HEK293 (cell line): Measurements from ENCODE around the gene DRC7.

Experiments used
- GLI4 ChIP-seq: fragments of 450-650 bp; formaldehyde crosslinking; IDR thresholded peaks from 2 replicates; pipeline ENCODE4 v1.5.1; 2016; ENCODE audit warnings: missing biosample characterization, missing genetic modification characterization
- MEIS1 ChIP-seq: sonication (generic); formaldehyde crosslinking; IDR thresholded peaks from 2 replicates; pipeline ENCODE4 v1.8.1; 2022; ENCODE audit warnings: missing genetic modification reagents, mild to moderate bottlenecking, borderline replicate concordance
- REST ChIP-seq: fragments of 450-650 bp; formaldehyde crosslinking; IDR thresholded peaks from 2 replicates; pipeline ENCODE4 v1.5.1; 2016; ENCODE audit warnings: missing biosample characterization, missing genetic modification characterization
- YY2 ChIP-seq: fragments of 450-650 bp; formaldehyde crosslinking; IDR thresholded peaks from 2 replicates; pipeline ENCODE4 v1.5.1; 2016; ENCODE audit warnings: missing biosample characterization, missing genetic modification characterization
- ZBTB26 ChIP-seq: fragments of 450-650 bp; formaldehyde crosslinking; optimal IDR thresholded peaks from 2 replicates; pipeline ENCODE3; 2016; ENCODE audit warnings: missing biosample characterization, mild to moderate bottlenecking, missing genetic modification characterization
- ZBTB6 ChIP-seq: fragments of 450-650 bp; formaldehyde crosslinking; IDR thresholded peaks from 2 replicates; pipeline ENCODE4 v1.5.1; 2017; ENCODE audit warnings: missing biosample characterization, missing genetic modification characterization
- ZBTB8A ChIP-seq: fragments of 450-650 bp; formaldehyde crosslinking; IDR thresholded peaks from 2 replicates; pipeline ENCODE4 v1.5.1; 2016; ENCODE audit warnings: missing biosample characterization, missing genetic modification characterization
- ZNF133 ChIP-seq: fragments of 450-650 bp; formaldehyde crosslinking; IDR thresholded peaks from 2 replicates; pipeline ENCODE4 v1.5.1; 2016; ENCODE audit warnings: missing biosample characterization, missing genetic modification characterization
- ZNF140 ChIP-seq: fragments of 450-650 bp; formaldehyde crosslinking; IDR thresholded peaks from 2 replicates; pipeline ENCODE4 v1.5.1; 2016; ENCODE audit warnings: missing biosample characterization, missing genetic modification characterization
- ZNF24 ChIP-seq: fragments of 450-650 bp; formaldehyde crosslinking; IDR thresholded peaks from 2 replicates; pipeline ENCODE4 v1.5.1; 2016; ENCODE audit warnings: missing biosample characterization, missing genetic modification characterization
- ZNF585B ChIP-seq: fragments of 450-650 bp; formaldehyde crosslinking; IDR thresholded peaks from 2 replicates; pipeline ENCODE4 v1.5.1; 2016; ENCODE audit warnings: missing biosample characterization, missing genetic modification characterization
- ZNF664 ChIP-seq: fragments of 450-650 bp; formaldehyde crosslinking; IDR thresholded peaks from 2 replicates; pipeline ENCODE4 v1.5.1; 2016; ENCODE audit warnings: missing biosample characterization, missing genetic modification characterization
- TF ChIP-seq, protein P1 (sequence below): fragments of 450-650 bp; formaldehyde crosslinking; IDR thresholded peaks from 2 replicates; pipeline ENCODE4 v1.5.1; 2016; ENCODE audit warnings: missing biosample characterization, missing genetic modification characterization

- TF ChIP-seq MEIS1 (CRISPR knock-in tag) (no peak), ZNF133 (tag by site-specific recombination) (no peak), ZBTB8A (tag by site-specific recombination) (no peak), ZNF664 (tag by site-specific recombination) (no peak), ZBTB26 (tag by site-specific recombination) (no peak), GLI4 (tag by site-specific recombination) (no peak), ZBTB6 (tag by site-specific recombination) (no peak), ZNF24 (tag by site-specific recombination) (no peak), ZNF140 (no peak), REST (tag by site-specific recombination) (no peak), YY2 (no peak), ZNF585B (tag by site-specific recombination) (no peak)
- TF ChIP-seq, protein P1, sequence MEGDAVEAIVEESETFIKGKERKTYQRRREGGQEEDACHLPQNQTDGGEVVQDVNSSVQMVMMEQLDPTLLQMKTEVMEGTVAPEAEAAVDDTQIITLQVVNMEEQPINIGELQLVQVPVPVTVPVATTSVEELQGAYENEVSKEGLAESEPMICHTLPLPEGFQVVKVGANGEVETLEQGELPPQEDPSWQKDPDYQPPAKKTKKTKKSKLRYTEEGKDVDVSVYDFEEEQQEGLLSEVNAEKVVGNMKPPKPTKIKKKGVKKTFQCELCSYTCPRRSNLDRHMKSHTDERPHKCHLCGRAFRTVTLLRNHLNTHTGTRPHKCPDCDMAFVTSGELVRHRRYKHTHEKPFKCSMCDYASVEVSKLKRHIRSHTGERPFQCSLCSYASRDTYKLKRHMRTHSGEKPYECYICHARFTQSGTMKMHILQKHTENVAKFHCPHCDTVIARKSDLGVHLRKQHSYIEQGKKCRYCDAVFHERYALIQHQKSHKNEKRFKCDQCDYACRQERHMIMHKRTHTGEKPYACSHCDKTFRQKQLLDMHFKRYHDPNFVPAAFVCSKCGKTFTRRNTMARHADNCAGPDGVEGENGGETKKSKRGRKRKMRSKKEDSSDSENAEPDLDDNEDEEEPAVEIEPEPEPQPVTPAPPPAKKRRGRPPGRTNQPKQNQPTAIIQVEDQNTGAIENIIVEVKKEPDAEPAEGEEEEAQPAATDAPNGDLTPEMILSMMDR (tag by site-specific recombination) = no peak
Observed at GRCh38 chr16:57665541-57665940, 29.1 kb upstream of the DRC7 start.
